Measurements from ENCODE around the gene ICA1.

DNA sequence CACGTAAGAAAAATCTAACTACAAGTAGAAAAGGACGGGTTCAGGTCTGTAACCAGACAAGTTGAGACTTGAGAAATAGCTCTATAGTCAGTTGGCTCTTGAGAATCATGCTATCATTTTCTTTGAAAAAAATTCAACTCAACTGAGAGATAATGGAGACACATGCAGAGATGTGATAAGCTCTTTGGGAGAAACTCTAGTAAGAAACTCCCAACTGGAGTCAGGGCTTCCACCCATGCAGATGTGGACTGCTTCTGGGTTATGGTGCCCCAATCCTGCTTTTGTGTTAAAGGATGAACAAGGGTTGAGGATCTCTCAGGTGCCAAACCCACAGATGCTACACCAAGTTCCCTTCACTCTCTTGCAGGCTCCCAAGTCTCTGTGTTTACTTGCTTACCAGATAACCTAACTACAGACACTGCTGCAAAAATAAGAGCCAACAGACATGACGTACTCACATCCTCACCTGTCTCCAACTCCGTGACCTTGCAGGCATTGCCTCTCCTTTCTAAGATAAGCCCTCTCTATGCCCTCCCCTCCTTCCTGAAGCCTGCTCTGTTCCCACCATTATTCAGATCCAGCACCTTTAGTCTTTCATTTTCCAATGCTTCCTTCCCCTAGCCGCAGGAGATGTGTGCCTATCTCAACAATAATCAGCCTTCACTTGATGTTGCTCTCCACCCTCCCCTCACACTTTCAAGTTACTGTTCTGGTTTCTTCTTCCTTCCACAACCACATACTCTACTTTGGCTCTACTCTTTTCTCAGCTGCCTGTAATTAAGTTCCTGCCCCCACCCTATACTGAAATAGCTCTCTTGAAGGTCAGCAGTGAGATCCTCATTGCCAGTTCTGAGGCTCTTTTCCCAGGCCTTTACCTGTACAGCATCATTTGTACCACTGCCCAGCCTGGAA lies 130.0 kb downstream of the ICA1 start:
- TF ChIP-seq, protein P1, sequence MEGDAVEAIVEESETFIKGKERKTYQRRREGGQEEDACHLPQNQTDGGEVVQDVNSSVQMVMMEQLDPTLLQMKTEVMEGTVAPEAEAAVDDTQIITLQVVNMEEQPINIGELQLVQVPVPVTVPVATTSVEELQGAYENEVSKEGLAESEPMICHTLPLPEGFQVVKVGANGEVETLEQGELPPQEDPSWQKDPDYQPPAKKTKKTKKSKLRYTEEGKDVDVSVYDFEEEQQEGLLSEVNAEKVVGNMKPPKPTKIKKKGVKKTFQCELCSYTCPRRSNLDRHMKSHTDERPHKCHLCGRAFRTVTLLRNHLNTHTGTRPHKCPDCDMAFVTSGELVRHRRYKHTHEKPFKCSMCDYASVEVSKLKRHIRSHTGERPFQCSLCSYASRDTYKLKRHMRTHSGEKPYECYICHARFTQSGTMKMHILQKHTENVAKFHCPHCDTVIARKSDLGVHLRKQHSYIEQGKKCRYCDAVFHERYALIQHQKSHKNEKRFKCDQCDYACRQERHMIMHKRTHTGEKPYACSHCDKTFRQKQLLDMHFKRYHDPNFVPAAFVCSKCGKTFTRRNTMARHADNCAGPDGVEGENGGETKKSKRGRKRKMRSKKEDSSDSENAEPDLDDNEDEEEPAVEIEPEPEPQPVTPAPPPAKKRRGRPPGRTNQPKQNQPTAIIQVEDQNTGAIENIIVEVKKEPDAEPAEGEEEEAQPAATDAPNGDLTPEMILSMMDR (IDR thresholded peaks at IDR 0.05), result no peak
- TF ChIP-seq POLR2AphosphoS5 (IDR thresholded peaks at IDR 0.05), result no peak

All from breast epithelium (tissue), 3 donors.